ENCODE data around the gene YARS1. TPM values are rescaled to one million over a fixed set of nuclear protein-coding genes. Genes with fewer than 3 reads are reported as not detected.

YARS1 gene
- total and polyA plus RNA-seq, 2 of the 13 experiments (the other 11 are each of a cell fraction or from before 2014, with no cell fraction given): 50.1 to 113 TPM

- TF ChIP-seq MTERF4 (CRISPR knock-in tag; IDR thresholded peaks at IDR 0.05) (no peak), TEAD3 (CRISPR knock-in tag; optimal IDR thresholded peaks at IDR 0.05; ENCODE audit: borderline replicate concordance) (peak; percentile 10)
- TF ChIP-seq, protein P1, sequence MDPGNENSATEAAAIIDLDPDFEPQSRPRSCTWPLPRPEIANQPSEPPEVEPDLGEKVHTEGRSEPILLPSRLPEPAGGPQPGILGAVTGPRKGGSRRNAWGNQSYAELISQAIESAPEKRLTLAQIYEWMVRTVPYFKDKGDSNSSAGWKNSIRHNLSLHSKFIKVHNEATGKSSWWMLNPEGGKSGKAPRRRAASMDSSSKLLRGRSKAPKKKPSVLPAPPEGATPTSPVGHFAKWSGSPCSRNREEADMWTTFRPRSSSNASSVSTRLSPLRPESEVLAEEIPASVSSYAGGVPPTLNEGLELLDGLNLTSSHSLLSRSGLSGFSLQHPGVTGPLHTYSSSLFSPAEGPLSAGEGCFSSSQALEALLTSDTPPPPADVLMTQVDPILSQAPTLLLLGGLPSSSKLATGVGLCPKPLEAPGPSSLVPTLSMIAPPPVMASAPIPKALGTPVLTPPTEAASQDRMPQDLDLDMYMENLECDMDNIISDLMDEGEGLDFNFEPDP (CRISPR knock-in tag; conservative IDR thresholded peaks at IDR 0.05): 0 out of 2 replicates have a peak, but pooled peaks have one; percentile 19
Observed at GRCh38 chr1:32743380-32744070, 73.6 kb downstream of the YARS1 start (continued).

- no peak for DNase-seq (ENCODE audit: low spot score)
- peak overlapping the region; percentile 80 to 92 (median 91) for H3K4me3 ChIP-seq (replicated peaks in 1 of 3; ENCODE audit: insufficient read depth in 1 of 3, low read depth in 2 of 3, low read length in 3 of 3)
- no TSS peak for BruUV-seq (replicated peaks)
- in situ Hi-C loops (cut with HindIII; ENCODE audit: extremely low pct_ligation_motif_present, low pct_unique_long_range_greater_than_20kb) (no loop called here), intact Hi-C loops (cut with micrococcal nuclease; ENCODE audit: unreplicated experiment) (loop anchor here (2.0 kb wide), 1 partner anchor 30 kb away; no protein-coding TSS in a partner anchor)
- H3K9ac ChIP-seq (ENCODE audit: insufficient read depth, low read depth, low read length): peak overlapping the region; percentile 87
- peak; percentile 65 for ATAC-seq
- FAIRE-seq: no peak
- no peaks in the 10 kb centered on the region; the same call in 1 of the 2 replicates for H4K20me1 ChIP-seq (ENCODE audit: insufficient read depth, low read length)
- H3K4me2 ChIP-seq (ENCODE audit: low read depth, low read length): peak overlapping the region; percentile 96
- peaks cover 0 to 2% of the 10 kb centered on the region in 2 experiments; a peak in 1 of 5 replicates for H3K36me3 ChIP-seq (replicated peaks in 1 of 2; ENCODE audit: control insufficient read depth in 1 of 2, insufficient read depth in 2 of 2, low read length in 2 of 2)
- no peaks in the 10 kb centered on the region; a peak in 1 of 5 replicates for H3K27me3 ChIP-seq (ENCODE audit: control insufficient read depth in 1 of 2, insufficient read depth in 2 of 2, low read length in 2 of 2)
- H3K79me2 ChIP-seq (ENCODE audit: insufficient read depth, low read length): peaks cover 33% of the 10 kb centered on the region
- no peaks in the 10 kb centered on the region for H3K9me3 ChIP-seq (ENCODE audit: low read length)
- ChIA-PET POLR2A (interaction anchor here (0.8 to 2.1 kb wide), 5 partner anchors 16 to 92 kb away, joined by 4 to 13 read pairs (median 9); partner anchors contain the start of genes RBBP4 and ZBTB8OS), CTCF (ENCODE audit: low intra/inter-chr PET ratio, low total read pairs) (interaction anchor here (3.4 kb wide), 1 partner anchor 31 kb away, joined by 18 read pairs; no protein-coding TSS in a partner anchor)
- H2AFZ ChIP-seq (ENCODE audit: low read length): no peak overlapping the region
- H3K27ac ChIP-seq (ENCODE audit: extremely low read length, insufficient read depth, low read length): peak overlapping the region; percentile 87
- 19% methylated on average over 4 of the region's 4 CpGs for WGBS (ENCODE audit: low lambda C conversion rate)
- H3K4me1 ChIP-seq (ENCODE audit: insufficient read depth, low read length): peaks cover 53% of the 10 kb centered on the region
- TF ChIP-seq STAT5B (CRISPR knock-in tag; IDR thresholded peaks at IDR 0.05) (no peak), ZNF598 (CRISPR knock-in tag; IDR thresholded peaks at IDR 0.05; ENCODE audit: borderline replicate concordance) (no peak), ZNF776 (CRISPR knock-in tag; IDR thresholded peaks at IDR 0.05) (no peak), ZNF33B (CRISPR knock-in tag; IDR thresholded peaks at IDR 0.05) (no peak), TAF1 (CRISPR knock-in tag; IDR thresholded peaks at IDR 0.05) (0 out of 2 replicates have a peak, but pooled peaks have one; percentile 7), RCOR2 (CRISPR knock-in tag; IDR thresholded peaks at IDR 0.05) (no peak), ZNF83 (CRISPR knock-in tag; IDR thresholded peaks at IDR 0.05; ENCODE audit: borderline replicate concordance) (no peak), ZNF207 (IDR thresholded peaks at IDR 0.05; ENCODE audit: borderline replicate concordance) (no peak), TEF (CRISPR knock-in tag; IDR thresholded peaks at IDR 0.05) (no peak), MEF2D (CRISPR knock-in tag; IDR thresholded peaks at IDR 0.05) (no peak), SP5 (CRISPR knock-in tag; IDR thresholded peaks at IDR 0.05; ENCODE audit: borderline replicate concordance, low read depth) (peak; percentile 24; the same call in 1 of the 2 replicates), FOXA1 (IDR thresholded peaks at IDR 0.05) (no peak), FOXA1 (CRISPR knock-in tag; IDR thresholded peaks at IDR 0.05) (peak; percentile 59), CC2D1A (CRISPR knock-in tag; IDR thresholded peaks at IDR 0.05) (no peak), JUN (CRISPR knock-in tag; IDR thresholded peaks at IDR 0.05) (no peak), FOXM1 (CRISPR knock-in tag; IDR thresholded peaks at IDR 0.05) (no peak), ZSCAN25 (CRISPR knock-in tag; IDR thresholded peaks at IDR 0.05) (no peak), FOXO1 (CRISPR knock-in tag; IDR thresholded peaks at IDR 0.05) (peak; percentile 9; the same call in 1 of the 2 replicates), JDP2 (CRISPR knock-in tag; IDR thresholded peaks at IDR 0.05; ENCODE audit: borderline replicate concordance) (no peak), ZNF775 (CRISPR knock-in tag; IDR thresholded peaks at IDR 0.05; ENCODE audit: borderline replicate concordance) (no peak)
Observed at GRCh38 chr1:32742956-32743355, 74.2 kb downstream of the YARS1 start.

All from HepG2 (cell line).